Renal cortex interstitium (tissue), 11 donors: ENCODE measurements around the gene DESI2. TPM values are rescaled to one million over a fixed set of nuclear protein-coding genes. Genes with fewer than 3 reads are reported as not detected.
"Not testable (repeated sequence)": the region's sequence is repeated elsewhere in the genome, so short reads cannot be mapped to it uniquely, and the experiment has no call there.

Source experiments
- DNase-seq, 11 donors: peaks; one replicate each; pipeline ENCODE4 v3.0.0-alpha.2; 2013; ENCODE audit warnings: low read depth in 9 of 11, low spot score in 4 of 11; ENCODE audit errors: extremely low read depth in 1 of 11
- polyA plus RNA-seq, 3 donors: library from polyadenylated mRNA; unstranded; fragments of 120-200 nt; gene quantifications; one replicate each; pipeline ENCODE4 v1.2.1, GENCODE V29; 2013; ENCODE audit not compliant: insufficient read length in 3 of 3

The DESI2 gene
- polyA plus RNA-seq, 3 donors, result 43.5 to 54.3 (median 46.9) TPM

DNA sequence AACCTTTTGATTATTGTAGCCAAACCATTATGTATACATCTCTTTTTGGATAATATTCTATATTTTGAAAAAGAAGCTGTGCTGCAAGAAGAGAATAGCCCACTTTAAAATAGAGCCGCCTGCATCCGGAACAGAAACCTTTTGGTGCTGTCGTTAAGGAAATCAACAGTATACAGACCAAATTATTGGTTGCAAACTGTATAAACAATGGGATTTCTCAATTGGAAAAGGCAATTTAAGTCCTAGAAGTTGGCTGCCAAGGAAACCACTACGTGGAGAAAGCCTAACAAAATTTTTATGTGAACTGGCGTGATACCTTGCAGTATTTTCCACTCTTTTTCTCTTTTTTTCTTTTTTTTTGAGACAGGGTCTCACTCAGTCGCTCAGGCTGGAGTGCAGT is 25.8 kb downstream of the DESI2 start:
- no peak for DNase-seq

DNA sequence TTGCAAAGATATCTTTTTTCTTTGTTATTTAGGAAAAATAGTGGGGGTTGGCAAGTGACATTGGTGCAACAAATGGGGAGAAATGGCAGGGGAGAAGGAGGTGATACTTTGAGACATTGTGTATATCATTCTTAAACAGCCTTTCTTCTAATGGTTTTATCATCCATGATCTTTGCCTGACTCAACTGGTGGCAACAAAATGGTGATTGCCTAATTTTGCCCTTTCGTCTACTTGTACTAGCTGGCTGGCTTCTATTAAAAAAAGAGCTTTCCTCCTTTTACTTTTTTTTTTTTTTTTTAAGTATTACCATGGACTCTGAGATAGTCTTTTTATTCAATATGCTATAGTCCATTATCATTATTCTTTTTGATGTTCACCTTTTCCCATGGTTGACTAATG is 27.7 kb downstream of the DESI2 start:
- no peak for DNase-seq

DNA sequence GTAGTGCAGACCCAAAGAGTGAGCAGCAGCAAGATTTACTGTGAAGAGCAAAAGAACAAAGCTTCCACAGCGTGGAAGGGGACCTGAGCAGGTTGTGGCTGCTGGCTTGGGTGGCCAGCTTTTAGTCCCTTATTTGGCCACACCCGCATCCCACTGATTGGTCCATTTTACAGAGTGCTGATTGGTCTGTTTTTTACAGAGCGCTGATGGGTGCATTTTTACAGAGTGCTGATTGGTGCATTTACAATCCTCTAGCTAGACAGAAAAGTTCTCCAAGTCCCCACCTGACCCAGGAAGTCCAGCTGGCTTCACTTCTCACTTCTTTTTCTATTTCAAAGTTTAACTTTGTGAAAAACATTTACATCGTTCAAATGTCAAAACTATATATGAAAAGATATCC is 29.2 kb downstream of the DESI2 start:
- DNase-seq, result not testable (repeated sequence)

DNA sequence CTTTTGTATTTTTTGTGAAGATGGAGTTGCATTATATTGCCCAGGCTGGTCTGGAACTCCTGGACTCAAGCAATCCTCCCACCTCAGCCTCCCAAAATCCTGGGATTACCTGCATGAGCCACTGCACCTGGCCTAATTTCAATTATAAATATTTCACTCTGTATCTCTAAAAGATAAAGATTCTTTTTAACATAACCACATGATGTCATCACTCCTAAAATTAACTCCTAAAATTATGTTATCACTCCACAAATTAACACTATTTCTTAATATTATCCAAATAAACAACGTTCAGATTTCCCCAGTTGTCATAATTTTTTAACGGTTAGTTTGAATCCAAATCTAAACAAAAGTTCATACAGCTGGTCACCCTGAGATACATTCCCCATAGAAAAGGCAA is 43.0 kb downstream of the DESI2 start:
- DNase-seq, result no peak

DNA sequence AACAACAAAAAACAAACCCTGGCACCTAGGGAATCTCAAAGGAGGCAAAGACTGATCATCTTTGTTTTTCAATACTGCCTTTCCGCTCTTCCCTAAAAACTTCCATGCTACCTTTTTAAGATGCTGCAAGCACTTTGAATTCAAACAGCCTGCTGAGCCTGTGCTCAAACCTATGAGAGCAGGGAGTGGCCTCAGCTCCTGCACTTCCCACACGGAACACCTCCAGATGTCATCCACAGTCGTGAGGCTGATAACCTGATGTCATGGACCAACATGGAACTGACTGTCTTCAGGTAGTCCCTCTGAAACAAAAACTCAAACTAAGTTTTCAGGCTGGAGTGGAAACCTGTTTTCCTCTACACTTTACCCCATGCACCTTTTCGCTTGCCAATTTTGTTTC is 46.8 kb downstream of the DESI2 start:
- no peak for DNase-seq

DNA sequence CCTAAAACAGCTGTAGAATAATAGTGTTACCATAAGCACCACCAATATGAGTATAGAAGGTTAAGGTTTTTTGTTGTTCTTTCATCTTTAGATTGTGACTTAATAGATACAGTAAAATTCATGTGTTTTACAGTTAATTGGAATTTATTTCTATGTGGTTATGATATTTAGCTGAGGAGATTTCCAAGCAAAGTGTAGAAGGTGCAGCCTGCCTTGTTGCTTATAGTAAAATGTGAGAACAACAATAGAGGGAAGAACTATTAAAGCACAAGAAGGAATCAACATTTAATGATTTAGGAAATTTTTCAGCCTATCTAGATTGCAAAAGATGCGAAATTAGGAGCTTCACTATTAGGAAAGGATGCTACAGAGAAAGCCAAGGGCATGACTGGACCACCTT is 47.9 kb downstream of the DESI2 start:
- DNase-seq, result no peak

DNA sequence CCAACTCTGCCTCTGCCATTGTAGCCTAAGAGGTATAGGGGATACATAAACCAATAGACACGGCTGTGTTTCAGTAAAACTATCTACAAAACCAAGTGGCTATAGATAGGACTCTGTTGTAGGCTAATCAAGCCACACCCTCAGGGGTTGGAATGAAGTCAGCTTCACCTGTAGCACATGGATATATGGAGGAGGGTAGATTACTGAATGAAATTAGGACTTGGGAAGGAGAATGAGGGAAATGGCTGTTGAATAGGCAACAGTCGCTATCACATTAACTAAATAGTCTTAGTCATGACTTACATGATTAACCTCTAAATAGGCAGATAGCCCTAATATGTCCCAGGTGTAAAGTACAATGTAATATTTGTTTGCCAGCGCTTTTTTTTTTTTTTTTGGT is 49.7 kb downstream of the DESI2 start:
- no peak for DNase-seq

DNA sequence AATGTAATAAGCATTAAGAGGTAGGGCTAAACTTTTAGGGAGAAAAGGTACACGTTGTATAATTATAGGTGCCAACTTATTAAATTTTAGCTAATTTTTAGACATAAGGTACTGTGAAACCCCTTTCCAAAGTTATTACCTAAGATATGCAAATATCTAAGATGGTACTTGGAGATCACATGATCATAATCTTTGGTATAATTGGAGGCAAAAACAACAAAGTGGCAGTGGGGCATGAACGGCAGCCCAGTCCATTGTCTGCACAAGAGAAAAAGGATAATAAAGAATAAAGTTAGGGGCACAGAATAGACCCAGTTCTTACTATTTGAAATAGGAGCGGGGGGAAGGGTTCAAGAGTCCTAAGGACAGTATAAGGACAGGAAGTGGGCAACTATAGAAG is 51.2 kb downstream of the DESI2 start:
- no peak for DNase-seq

DNA sequence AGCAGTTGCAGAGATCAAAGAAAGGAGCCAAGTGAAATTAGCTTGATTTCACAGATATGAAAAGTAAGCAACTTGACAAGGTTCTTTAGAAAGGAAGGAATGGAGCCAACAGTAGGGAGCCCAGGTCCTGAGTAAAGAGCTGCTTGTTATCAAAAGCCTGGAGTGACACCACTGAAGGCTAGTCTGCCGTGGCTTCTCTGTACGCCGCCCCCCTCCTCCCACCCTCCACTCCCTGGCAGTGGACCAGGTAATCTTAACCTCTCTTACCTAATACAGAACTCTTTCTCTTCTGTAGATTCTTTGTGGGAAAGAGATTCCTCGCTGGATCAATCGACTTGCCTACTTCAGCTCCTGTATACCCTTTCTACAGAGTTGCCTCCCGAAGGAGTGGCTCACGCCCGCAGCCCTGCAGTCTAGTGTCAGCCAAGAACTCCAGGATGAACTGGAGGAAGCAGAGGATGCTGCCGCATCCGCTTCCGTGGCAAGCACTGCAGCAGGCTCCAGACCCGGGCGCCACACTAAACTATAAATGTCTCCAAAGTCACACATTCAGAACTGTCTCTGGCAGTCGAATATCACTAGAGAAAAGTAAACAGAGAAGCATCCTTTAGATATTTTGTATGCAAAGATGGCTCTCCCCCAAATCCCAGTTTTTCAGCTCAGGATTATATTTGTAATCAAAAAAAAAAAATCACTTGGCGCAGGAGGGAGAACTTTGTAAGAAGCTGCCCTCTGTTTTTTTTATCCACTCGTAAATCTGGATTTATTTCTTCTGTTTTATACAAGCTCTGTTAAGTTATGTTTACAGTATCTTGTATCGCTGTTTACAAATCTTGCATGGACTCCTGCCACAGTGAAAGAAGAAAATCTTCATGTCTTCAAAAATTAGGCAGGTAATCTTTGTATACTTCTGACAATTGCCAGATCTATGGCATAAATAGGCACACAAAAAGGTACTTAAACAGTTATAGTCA is 52.6 kb downstream of the DESI2 start:
- DNase-seq, result no peak

DNA sequence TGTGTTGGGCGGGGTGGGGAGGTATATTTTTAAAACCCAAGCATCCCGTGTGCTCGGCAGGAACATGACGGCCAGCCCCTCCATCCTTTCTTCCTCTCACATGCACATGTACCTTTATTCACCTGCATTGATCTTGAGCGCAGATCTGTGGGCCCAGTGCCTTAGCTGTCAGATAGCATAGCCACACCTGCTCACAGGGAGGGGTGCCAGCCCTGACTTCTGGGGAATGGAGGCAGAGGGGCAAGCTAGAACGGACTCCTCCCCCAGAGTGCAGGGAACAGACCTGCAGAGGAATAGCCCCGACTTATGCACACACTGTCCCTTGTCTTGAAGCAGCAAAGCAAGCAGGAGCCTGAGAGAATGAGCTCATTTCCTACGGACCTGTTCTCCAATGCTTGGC is 56.1 kb downstream of the DESI2 start:
- no peak for DNase-seq

DNA sequence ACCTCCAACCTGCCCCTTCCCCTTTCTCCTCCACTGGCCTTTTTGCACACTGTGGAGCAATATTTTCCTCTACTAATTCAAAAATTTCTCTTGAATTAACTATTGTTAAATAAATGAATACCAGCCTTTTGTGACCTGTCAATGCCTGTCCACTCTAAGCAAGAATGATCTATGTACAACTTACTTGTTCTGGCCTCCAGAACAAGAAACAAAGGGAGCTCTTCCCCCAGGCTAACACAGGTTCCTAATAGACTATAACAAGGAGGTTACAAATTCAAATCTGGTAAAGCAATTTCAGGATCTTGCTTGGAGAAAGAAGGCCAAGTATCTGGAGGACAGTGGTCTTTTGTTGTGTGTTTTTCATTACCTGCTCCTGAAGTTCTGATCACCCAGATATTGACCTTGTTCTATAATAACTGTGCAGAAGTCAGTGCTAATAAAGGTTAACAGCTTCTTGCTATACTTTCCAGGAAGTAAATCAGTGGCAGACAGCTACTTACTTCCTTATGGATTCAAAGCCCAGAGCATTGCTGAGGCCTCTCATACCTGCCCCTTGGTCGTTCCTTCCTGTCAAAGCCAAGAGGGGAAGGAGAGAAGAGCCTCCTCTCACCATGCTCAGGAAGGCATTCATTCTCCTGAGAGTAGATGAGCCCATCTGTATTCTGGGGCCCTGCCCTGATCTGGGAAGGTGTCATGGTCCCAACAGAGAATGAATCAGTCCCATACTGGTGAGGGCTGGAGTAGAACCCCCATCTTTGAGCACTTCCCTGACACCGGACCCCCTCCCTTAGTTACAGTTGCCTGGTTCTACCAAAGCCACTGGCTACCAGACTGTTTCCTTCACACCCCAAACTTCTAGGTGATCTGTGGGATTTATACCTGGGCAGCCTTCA is 56.8 kb downstream of the DESI2 start:
- no peak for DNase-seq

DNA sequence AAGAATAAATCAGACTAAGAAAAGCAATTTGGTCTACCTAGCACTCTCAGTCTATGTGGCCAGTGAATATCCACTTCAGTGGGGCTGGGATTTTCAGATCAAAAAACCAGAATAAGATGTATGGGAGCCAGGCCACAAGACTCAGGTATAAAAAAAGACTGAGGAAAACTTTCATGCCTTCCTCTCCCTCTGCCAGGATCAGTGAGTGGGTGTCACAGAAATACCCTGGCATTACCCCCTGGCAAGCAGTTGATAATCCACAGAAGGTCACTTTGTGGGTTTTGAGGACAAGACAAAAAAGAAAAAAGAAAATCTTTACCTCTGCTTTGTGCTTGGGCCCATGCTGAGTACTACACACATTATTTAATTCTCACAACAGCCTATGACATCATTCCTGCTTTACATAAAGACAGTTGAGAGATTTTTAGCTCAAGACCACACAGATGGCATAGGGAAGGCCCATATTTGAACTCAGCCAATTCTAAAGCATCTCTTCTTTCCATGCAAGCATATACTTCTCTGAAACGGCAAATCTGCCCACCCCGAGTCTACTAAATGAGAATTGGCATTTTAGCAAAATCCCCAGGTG is 57.6 kb downstream of the DESI2 start:
- DNase-seq, result no peak

DNA sequence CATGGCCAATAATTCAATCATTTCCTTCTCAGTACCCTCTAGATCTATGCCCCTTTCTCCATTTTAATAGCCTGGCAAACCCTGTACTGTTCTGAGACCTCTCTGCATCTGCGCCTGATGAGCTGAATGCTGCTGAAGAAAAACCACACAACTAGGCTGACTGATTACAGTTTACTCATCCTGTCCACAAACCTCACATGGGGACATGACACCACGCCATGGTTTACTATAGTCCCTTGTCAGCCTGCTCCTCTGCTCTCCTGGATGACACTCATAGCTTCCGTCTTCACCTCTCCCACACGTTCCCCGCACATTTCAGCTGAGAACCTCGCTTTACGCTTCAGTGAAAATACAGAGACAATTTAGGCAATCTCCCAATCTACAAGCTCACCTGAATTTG is 59.7 kb downstream of the DESI2 start:
- no peak for DNase-seq

DNA sequence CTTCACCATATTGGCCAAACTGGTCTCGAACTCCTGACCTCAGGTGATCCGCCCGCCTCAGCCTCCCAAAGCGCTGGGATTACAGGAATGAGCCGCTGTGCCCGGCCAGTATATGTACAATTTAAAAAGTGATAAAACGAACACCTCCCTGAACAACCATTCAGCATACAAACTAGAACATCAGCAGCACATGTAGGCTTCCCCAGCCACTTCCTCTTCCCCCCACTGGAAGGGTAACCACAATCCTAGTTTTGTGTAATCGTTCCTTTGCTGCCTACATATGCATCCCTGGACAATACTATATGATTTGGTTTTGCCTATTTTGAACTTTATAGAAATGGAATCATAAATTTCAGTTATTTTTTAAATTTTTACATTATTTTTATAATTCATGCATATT is 60.4 kb downstream of the DESI2 start:
- no peak for DNase-seq

DNA sequence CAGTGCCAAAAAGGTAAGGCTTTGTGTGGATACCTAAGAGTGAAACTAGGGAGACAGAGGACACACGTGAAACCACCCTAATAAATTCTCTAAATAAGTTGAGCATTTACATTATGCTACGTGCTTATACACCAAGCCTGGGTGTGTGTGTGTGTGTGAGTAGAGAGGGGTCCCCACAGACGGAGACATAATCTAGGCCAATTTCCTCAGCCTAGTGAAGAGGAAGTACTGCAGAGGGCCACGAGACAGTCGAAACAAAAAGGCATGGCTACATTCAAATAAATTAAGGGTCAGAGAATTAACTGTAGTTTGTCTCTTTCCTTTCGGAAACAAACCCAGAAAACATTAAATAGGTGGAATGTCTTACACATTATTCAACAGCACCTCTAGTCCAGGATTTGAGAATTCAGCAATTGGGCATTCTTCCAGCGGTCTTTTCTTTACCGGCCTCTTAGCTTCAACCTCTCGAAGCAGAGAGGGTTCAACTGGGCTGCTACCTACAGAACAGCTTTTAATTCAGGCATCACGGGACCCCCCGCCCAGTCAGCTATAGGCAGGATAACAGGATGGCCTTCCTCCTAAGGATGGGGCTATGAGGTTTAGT is 75.0 kb downstream of the DESI2 start:
- no peak for DNase-seq

DNA sequence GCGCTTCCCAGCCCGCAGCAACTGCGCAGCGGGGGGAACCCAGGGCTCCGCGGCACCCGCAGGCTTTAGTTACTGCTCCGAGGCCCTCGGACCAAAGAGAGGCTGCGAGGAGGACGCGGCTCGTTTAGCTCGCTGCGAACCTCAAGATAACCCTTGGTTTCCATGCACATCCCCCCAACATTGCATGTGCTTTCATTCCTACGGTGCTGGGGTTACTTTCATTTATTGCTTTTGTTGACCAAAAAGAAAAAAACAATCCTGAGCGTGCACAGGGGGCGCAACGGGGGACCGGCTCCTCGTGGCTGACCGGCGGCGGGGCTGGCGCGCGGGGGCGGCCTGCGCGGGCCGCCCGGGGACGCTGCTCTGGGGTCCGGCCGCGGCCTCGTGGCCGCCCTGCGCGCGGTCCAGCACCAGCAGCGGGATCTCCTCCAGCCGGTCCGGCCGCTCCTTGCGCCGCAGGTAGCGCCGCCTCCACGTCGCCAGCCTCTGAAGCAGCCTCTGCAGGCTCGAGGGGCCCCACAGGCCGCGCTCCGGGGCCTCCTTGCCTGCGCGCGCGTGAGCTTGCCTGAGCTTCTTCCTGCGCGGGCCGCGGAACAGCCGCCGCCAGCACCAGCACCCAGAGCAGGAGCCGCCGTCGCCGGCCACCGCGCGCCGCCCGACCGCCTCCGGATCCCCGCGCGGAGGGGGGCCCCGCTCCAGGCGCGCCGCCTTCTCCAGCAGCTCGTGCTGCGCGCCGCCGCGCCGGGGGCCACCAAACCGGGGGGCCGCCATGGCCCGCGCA is 77.4 kb downstream of the DESI2 start:
- DNase-seq, result peak in 10 of 11 donors; percentile 27 to 59 (median 44)

DNA sequence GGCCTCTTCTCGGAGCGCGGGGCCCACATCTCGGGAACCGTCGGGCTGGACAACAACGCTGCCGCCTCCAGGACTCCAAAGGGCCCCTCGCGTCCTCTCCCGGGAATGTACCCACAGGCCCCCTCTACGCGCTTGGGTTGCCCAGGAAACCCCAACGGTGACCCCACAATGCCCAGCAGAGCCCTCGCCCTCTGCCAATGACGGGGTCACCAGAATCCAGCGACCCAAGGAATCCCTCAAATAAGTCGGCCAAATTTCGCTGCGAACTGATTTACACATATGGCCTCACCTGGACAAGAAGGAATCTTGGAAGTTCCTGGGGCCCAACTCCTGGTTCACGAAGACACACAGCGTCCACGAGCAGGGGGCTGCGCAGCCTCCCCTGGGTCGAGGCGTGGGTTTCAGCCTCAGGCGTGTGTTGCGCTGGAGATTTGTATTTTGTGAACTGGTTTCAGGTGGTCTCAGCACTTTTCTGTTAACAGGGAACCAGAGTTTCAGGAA is 78.1 kb downstream of the DESI2 start:
- DNase-seq, result peak in 2 of 11 donors; percentile 20 to 27

DNA sequence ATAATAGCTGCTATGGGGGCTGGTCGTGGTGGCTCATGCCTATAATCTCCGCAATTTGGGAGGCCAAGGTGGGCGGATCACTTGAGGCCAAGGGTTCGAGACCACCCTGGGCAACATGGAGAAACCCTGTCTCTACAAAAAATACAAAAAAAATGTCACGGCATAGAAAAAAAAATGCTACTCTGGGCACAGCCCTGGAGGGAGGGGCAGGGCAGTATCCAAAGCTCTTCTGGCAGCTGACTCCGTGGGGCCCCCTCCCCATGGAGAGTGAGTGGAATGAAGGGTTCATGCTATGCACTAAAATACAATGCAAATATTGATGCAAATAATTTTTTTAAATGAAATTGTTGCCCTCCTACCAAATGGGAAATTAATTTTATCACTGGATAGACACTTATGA is 78.7 kb downstream of the DESI2 start:
- no peak for DNase-seq
